Cardiac muscle cell (in vitro differentiated cells and primary cell): ENCODE measurements around the gene CHST10. TPM values are rescaled to one million over a fixed set of nuclear protein-coding genes. Genes with fewer than 3 reads are reported as not detected.

Source experiments
- DNase-seq, 2 donors: peaks; one replicate each; pipeline versions ENCODE4 v3.0.0 to v3.0.0-alpha.2; 2010 to 2017; ENCODE audit warnings: low read depth in 1 of 2, low spot score in 1 of 2
- H3K27ac ChIP-seq: fragments of 200-600 bp; sonication (generic); 2 replicates; pipeline ENCODE4 v1.5.1; 2016
- H3K27me3 ChIP-seq: fragments of 200-600 bp; sonication (generic); 2 replicates; pipeline ENCODE4 v1.6.0; 2016; ENCODE audit warnings: control low read depth
- H3K36me3 ChIP-seq: fragments of 200-600 bp; sonication (generic); 2 replicates; pipeline ENCODE4 v1.5.1; 2016; ENCODE audit warnings: control low read depth
- H3K4me1 ChIP-seq: fragments of 200-600 bp; sonication (generic); 2 replicates; pipeline ENCODE4 v1.8.1; 2017; ENCODE audit warnings: low read depth, mild to moderate bottlenecking, mixed run types
- H3K4me3 ChIP-seq: fragments of 200-600 bp; sonication (generic); 2 replicates; pipeline ENCODE4 v1.5.1; 2016; ENCODE audit warnings: mild to moderate bottlenecking
- H3K9me3 ChIP-seq: fragments of 200-600 bp; sonication (generic); 2 replicates; pipeline ENCODE4 v1.5.1; 2017; ENCODE audit warnings: low read depth, mild to moderate bottlenecking, control low read depth
- polyA plus RNA-seq: library from polyadenylated mRNA; unstranded; fragments of >200 nt; fragmentation: Nextera tagmentation; extraction: Ambion mirVana; gene quantifications from 2 replicates; pipeline ENCODE4 v1.2.1, GENCODE V29; 2016
- total RNA-seq: library from RNA; depleted of rRNA; stranded (reverse); fragments of >200 nt; gene quantifications from 2 replicates; pipeline ENCODE4 v1.2.3, GENCODE V29; 2016
- TF ChIP-seq, protein P1 (sequence below): IDR thresholded peaks from 2 replicates; pipeline ENCODE4 v1.5.1; 2012; ENCODE audit warnings: low read depth, mild to moderate bottlenecking, low read length

The CHST10 gene
- total and polyA plus RNA-seq, 2 experiments from 2014 or later = 21.0 to 22.2 TPM

DNA sequence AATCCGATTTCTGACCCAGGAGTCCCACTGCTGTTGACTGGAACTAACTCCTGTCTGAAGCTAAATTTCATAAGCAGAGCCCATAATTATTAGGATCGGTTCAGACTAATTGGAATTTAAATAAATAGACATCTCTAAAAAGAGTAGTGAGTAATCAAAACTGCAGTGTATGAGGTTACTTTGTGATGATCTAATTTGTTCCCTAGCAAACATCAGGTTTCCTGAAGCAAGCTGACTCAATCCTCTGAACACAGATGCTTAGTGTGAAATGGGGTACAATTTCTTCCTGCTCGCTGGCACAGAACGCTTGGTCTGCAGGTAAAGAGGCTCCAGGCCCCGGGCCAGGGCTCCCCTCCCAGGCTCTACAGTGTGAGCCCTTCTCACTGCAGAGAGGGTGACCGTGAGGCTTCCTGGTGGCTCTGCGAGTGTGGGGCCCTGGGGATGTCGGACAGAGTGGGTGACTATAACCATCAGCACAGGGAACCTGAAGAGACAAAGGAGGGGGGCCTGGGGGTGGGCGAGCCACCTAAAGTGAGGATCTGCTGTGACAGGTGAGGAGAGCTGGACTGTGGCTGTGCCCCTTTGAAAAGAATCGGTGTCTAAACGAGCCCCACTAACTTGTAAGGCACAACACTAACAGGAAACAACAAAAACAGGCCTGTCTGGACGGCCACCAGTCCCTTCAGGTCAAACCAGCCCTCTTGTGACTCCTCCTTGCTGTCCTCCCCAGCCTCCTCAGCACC, 20.2 kb downstream of the CHST10 start:
- Histone ChIP-seq H3K4me3 (no peak overlapping the region), H3K9me3 (no peaks in the 10 kb centered on the region), H3K4me1 (no peaks in the 10 kb centered on the region), H3K27me3 (no peaks in the 10 kb centered on the region), H3K36me3 (peaks cover 7% of the 10 kb centered on the region), H3K27ac (no peak overlapping the region)
- DNase-seq = no peak
- TF ChIP-seq, protein P1, sequence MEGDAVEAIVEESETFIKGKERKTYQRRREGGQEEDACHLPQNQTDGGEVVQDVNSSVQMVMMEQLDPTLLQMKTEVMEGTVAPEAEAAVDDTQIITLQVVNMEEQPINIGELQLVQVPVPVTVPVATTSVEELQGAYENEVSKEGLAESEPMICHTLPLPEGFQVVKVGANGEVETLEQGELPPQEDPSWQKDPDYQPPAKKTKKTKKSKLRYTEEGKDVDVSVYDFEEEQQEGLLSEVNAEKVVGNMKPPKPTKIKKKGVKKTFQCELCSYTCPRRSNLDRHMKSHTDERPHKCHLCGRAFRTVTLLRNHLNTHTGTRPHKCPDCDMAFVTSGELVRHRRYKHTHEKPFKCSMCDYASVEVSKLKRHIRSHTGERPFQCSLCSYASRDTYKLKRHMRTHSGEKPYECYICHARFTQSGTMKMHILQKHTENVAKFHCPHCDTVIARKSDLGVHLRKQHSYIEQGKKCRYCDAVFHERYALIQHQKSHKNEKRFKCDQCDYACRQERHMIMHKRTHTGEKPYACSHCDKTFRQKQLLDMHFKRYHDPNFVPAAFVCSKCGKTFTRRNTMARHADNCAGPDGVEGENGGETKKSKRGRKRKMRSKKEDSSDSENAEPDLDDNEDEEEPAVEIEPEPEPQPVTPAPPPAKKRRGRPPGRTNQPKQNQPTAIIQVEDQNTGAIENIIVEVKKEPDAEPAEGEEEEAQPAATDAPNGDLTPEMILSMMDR = no peak

GRCh38 chr2:100396483-100396882, 21.0 kb downstream of the CHST10 start:
- Histone ChIP-seq H3K27ac (no peak overlapping the region), H3K4me3 (no peak overlapping the region), H3K36me3 (peaks cover 7% of the 10 kb centered on the region), H3K4me1 (no peaks in the 10 kb centered on the region), H3K9me3 (no peaks in the 10 kb centered on the region), H3K27me3 (no peaks in the 10 kb centered on the region)
- TF ChIP-seq, protein P1 = no peak
- DNase-seq = no peak

- H3K36me3 ChIP-seq = peaks cover 7% of the 10 kb centered on the region
- H3K4me1 ChIP-seq = no peaks in the 10 kb centered on the region
- no peaks in the 10 kb centered on the region for H3K9me3 ChIP-seq
- H3K4me3 ChIP-seq = no peak overlapping the region
- no peak overlapping the region for H3K27ac ChIP-seq
- H3K27me3 ChIP-seq = no peaks in the 10 kb centered on the region
- TF ChIP-seq, protein P1 = no peak
- DNase-seq = no peak
Measured at GRCh38 chr2:100395532-100396350, 21.7 kb downstream of the CHST10 start.

DNA sequence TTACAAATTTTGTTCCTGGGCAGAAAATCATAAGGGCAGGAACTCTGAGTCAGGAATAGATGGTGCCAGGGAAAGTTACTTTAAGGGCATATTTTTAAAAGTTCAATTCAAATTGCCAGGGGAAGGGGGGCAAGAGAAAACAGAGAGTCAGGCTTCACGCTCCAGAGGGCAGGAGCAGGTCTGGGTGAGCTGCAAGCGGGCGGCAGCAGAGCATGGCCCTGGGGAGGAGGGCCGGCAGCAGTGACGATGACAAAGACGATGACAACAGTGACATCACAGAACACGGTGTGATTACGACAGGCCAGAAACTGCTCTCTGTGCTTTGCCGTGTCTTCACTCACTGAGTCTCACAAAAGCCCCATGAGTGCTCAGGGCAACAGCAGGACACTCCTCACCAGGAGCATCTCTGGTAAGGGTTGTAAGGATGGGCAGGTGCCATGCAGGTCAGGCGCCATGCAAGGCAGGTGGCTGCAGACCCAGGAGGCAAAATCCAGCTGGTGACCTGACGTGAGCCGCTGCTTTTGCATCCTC, 23.3 kb downstream of the CHST10 start:
- no peak for DNase-seq
- Histone ChIP-seq H3K36me3 (peaks cover 7% of the 10 kb centered on the region), H3K4me3 (no peak overlapping the region), H3K4me1 (no peaks in the 10 kb centered on the region), H3K27me3 (no peaks in the 10 kb centered on the region), H3K27ac (no peak overlapping the region), H3K9me3 (no peaks in the 10 kb centered on the region)
- TF ChIP-seq, protein P1 = no peak

- TF ChIP-seq, protein P1 = no peak
- Histone ChIP-seq H3K36me3 (peaks cover 7% of the 10 kb centered on the region), H3K27ac (no peak overlapping the region), H3K27me3 (no peaks in the 10 kb centered on the region), H3K4me3 (no peak overlapping the region), H3K9me3 (no peaks in the 10 kb centered on the region), H3K4me1 (no peaks in the 10 kb centered on the region)
- DNase-seq = no peak
Measured at GRCh38 chr2:100393362-100393761, 24.1 kb downstream of the CHST10 start.
